DMS79 treated with DMSO at 0.1 percent for 48 hours (cell line): Measurements from ENCODE around the gene SBF1.
"Not testable (repeated sequence)": the region's sequence is repeated elsewhere in the genome, so short reads cannot be mapped to it uniquely, and the experiment has no call there.

ENCODE experiments used
- DNase-seq: peaks from one replicate; lab custom pipeline; 2025; lab: John Stamatoyannopoulos, UW

The SBF1 gene, protein sequence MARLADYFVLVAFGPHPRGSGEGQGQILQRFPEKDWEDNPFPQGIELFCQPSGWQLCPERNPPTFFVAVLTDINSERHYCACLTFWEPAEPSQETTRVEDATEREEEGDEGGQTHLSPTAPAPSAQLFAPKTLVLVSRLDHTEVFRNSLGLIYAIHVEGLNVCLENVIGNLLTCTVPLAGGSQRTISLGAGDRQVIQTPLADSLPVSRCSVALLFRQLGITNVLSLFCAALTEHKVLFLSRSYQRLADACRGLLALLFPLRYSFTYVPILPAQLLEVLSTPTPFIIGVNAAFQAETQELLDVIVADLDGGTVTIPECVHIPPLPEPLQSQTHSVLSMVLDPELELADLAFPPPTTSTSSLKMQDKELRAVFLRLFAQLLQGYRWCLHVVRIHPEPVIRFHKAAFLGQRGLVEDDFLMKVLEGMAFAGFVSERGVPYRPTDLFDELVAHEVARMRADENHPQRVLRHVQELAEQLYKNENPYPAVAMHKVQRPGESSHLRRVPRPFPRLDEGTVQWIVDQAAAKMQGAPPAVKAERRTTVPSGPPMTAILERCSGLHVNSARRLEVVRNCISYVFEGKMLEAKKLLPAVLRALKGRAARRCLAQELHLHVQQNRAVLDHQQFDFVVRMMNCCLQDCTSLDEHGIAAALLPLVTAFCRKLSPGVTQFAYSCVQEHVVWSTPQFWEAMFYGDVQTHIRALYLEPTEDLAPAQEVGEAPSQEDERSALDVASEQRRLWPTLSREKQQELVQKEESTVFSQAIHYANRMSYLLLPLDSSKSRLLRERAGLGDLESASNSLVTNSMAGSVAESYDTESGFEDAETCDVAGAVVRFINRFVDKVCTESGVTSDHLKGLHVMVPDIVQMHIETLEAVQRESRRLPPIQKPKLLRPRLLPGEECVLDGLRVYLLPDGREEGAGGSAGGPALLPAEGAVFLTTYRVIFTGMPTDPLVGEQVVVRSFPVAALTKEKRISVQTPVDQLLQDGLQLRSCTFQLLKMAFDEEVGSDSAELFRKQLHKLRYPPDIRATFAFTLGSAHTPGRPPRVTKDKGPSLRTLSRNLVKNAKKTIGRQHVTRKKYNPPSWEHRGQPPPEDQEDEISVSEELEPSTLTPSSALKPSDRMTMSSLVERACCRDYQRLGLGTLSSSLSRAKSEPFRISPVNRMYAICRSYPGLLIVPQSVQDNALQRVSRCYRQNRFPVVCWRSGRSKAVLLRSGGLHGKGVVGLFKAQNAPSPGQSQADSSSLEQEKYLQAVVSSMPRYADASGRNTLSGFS (N-terminal part only)

DNA sequence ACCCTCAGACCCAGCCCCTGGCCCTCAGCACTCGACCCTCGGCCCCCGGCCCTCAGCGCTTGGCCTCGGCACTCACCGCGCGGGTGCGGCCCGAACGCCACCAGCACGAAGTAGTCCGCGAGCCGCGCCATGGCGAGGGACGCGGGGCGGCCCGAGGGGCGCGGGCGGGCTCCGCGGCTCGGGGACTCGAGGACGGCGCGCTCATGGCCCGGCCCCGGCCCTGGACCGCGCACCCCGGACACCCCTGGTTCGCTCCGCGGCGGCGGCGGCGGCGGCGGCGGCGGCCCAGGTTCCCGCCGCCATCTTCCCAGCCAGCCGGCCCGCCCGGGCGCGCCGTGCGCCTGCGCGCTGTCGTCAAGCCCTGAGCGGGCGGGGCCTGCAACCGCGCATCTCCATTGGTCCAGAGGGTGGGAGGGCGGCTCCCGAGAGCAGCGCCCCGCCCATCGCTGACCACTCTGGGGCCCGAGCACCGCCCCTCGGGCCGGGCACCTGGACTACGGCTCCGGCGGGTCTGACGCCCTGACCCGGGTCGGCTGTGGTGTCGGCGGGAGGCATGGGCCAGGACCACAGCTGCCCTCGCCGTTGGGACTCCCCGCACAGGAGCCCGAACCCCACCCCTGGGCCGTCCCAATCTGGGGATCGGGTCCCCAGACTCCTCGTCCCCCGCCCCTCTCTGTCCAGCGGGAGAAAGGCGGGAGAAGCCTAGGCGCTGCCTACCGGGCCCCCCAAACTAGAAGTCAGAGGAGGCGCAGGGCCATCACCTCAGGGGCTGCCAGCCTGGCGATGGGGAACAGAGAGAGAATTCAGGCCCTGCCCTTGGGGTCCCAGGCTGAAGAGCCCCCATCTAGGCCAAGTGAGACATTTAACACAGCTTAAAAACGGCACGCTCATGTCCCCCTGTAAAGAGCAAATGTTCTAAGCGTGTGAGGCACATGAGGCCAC is at the start of gene SBF1:
TSS of gene SBF1 (minus strand) at position 326 of the 942 bp plus-strand sequence. CDS start at position 131, 195 bp downstream.
- peak; percentile 52 for DNase-seq

DNA sequence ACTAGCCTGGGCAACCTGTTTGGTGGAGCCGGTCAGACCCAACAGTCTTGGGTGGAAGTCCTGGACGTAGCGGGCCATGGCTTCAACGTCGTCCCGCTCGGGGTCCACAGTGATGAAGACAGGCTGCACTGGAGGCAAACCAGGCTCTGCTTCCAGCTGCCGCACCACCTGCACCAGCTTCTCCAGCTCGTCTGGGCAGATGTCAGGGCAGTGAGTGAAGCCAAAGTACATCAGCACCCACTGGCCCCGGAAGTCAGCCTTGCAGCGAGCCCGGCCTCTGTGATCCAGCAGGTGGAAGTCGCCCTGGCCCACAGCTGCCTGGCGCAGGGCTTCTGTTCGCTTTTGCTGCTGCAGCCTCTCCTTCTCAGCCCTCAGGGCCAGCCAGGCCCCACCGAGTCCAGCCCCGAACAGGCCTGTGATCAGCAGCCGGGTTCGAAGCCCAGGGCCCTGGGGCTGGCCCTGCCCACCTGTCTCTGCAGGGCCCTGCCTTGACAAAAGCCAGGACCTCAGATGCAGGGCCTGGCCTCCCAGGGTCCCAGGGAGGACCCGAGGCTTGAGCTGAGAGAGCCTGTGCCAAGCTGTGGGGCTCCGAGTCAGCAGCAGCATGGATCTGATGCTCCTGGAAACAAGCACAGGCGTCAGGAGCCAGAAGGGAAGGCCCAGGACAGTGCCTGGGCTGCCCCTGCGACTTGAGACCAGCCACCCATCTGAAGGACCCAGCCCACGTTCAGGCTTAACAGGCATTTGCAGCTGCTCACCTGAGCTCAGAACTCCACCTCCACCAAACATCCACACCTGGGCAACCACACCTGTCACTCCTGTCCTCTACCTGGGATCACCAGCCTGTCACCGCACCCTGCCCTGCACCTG is 49.2 kb upstream of the SBF1 start:
- no peak for DNase-seq

DNA sequence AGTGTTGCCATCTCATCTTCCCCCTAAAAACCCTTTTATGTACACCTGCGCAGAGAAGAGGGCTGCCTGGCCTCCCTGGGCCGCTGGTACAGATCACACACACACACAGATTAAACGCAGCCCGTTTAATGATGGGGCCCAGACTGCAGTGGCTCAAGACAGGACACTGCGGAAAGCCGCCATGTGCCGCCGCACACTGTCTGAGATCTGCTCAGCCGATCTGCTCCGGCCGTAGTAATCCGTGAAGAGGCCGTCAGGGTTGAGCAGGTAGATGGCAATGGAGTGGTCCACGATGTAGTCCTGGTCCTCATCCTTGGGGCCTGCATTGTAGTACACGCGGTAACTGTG is 48.6 kb upstream of the SBF1 start:
- DNase-seq: no peak

- no peak for DNase-seq
These were observed 48.1 kb upstream of the SBF1 start for GRCh38 chr22:50522806-50523438.

DNA sequence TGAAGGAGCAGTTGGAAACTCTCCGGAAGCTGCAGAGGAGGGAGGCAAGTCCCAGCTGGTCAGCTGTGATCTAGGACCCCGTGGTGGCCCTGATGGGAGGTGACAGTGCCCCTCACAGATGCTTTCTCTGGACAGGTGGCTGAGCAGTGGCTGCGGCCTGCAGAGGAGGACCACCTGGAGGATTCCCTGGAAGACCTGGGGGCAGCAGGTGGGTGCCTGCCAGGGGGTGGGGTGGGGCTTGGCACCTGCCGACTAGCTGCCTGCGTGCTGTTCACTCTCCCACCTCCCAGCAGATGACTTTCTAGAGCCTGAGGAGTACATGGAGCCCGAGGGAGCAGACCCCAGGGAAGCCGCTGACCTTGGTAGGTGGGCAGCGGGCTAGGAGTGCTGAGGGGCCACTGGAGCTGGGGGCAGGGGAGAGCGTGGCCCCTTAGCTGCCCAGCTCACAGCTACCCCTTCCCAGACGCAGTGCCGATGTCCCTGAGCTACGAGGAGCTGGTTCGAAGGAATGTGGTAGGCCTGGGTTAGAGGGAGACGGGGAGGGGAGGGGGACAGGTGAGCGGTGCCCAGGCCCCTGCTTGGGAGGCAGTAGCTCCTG is 47.5 kb upstream of the SBF1 start:
- no peak for DNase-seq

DNA sequence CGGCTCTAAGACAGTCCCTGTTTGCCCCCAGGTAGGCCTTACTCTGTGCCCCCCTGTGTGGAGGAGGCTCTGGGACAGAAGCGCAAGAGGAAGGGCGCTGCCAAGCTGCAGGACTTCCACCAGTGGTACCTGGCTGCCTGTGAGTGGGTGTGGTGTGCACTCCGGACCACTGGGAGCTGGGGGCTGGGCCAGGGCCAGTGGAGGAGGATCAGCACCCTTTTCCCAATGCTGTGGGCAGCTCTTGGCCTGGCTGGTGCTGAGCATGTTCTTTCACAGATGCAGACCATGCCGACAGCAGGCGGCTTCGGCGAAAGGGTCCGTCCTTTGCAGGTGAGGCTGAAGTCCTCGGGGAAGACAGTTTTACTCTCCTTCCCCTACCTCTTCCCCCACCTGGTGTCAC is 46.9 kb upstream of the SBF1 start:
- no peak for DNase-seq

DNA sequence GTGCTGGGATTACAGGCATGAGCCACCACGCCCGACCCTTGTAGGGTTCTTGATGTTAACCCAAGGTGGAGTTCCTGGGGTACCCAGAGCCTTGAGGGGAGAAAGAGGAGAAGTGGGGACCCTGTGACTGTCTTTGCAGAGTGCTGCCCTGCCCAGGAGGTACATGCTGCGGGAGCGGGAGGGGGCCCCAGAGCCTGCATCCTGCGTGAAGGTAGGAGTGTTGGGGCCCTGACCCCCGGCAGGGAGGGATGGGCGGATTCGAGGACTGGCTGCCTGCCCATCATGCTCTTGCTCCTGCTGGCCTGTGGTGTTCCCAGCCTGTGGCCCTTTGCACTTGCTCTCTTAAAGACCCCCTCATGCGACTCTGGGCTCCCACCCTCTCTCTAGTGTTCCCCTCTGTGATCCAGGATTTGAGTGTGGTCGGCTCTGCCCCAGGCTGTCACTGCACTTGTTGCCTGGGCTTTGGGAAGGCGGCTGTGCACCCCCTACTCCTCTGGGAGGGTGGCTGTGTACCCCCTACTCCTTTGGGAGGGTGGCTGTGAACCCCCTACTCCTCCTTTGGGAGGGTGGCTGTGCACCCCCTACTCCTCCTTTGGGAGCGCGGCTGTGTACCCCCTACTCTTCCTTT is 46.1 kb upstream of the SBF1 start:
- DNase-seq: no peak

- not testable (repeated sequence) for DNase-seq
These were observed 45.3 kb upstream of the SBF1 start for GRCh38 chr22:50520184-50520583.

DNA sequence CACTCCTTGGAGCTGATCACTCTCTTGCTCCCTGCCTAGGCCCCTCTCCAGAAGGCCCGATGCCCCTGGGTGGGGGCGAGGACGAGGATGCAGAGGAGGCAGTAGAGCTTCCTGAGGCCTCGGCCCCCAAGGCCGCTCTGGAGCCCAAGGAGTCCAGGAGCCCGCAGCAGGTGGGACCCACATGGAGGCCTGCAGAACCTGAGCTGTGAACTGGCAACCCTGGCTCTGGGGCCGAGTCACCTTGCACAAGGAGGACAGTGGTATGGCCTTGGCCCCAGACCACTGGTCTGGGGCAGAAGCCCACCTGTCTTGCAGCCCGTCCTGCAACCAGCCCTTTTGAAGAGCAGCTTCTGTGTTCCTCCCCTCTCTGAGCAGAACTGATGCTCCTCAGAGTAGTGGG is 44.3 kb upstream of the SBF1 start:
- no peak for DNase-seq

DNA sequence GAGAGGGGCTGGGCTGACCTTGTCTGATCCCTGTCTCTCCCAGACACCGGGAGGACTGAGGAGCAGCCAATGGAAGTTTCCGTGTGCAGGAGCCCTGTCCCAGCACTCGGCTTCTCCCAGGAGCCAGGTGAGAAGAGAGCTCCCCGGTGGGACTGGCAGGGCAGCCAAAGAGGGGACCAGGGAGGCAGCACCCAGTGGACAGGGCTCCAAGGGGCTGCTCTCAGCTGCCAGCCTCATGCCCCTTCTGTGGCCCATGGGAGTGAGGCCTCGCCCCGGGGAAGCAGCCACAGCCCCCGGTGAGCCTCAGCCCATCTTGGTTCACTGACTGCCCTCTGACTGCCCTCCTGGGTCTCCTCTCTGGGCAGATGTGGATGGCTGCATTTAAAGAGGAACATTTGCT is 43.8 kb upstream of the SBF1 start:
- no peak for DNase-seq

- no peak for DNase-seq
These were observed 42.8 kb upstream of the SBF1 start for GRCh38 chr22:50517495-50518260.

- no peak for DNase-seq
These were observed 42.1 kb upstream of the SBF1 start for GRCh38 chr22:50516891-50517290.

DNA sequence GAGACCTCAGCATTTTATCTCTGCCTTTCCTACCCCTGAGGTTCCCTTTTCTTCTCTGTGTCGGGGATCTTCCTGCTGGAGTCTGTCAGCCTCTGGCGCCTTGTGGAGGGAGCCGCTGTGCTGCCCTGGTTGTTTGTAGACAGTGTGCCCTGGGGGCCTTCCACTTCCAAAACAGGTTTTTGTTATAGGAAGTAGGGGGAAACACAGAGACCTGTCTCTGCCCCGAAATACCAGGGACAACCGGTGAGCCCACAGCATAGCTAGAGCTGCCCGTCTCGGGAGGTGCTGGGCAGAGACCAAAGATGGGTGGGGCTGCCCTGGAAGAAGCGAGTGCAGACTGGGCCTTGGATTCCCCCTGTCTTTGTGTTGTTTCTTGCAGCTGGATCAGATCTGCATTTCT is 41.2 kb upstream of the SBF1 start:
- DNase-seq: no peak

GRCh38 chr22:50513175-50513574 is 38.3 kb upstream of the SBF1 start:
- DNase-seq: no peak

- DNase-seq: no peak
These were observed 34.1 kb upstream of the SBF1 start for GRCh38 chr22:50508897-50509296.

DNA sequence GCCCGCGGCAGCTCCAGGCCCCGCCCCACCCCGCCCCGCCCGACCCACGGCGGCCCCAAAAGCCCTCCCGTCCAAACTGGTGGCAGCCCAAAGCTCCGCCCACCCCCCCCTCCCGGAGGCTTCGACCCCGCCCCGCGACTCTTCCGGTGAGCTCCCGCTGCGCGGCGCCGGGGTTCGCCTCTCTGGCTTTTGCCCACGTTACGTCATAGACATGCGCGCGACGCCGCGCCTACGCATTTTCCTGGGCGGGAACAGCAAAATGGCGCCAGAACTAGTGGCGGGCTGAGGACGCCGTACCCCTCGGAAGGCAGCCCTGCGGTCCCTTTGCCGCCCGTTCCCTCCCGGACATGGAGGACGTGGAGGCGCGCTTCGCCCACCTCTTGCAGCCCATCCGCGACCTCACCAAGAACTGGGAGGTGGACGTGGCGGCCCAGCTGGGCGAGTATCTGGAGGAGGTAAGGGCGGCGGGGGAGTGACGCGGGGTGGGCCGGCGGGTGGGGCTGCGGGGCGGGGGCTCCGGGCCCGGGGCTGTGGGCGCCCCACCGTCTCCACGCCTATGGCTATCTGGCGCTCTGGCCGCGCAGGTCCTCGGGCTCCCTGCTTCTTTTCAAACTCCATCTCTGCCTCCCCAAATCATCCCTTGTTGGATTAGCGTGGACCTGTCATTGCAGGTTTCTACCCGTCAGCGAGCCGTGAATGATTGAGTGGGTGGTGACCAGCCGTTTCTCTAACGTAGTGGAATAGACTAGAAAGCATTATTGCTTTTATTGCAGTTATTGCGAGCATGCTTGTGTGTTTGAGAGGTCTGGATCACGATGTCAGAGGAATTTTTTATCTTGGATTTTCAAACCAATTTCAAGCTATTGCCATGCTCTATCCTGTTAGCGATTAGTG is 33.4 kb upstream of the SBF1 start, which contains the start of gene NCAPH2:
TSS of gene NCAPH2 (plus strand) at position 234 of the 894 bp plus-strand sequence. CDS start at position 348, 114 bp downstream.
- DNase-seq: peak; percentile 70
